Fibroblast of upper back skin (primary cell): ENCODE data around the gene IFT80.
"Not testable (repeated sequence)": the region's sequence is repeated elsewhere in the genome, so short reads cannot be mapped to it uniquely, and the experiment has no call there.

Source experiments
- DNase-seq: peaks from one replicate; pipeline ENCODE4 v3.0.0-alpha.2; 2013

The IFT80 gene

GRCh38 chr3:160400030-160400701 is 1.1 kb upstream of the IFT80 start:
- DNase-seq, result peak; percentile 37

DNA sequence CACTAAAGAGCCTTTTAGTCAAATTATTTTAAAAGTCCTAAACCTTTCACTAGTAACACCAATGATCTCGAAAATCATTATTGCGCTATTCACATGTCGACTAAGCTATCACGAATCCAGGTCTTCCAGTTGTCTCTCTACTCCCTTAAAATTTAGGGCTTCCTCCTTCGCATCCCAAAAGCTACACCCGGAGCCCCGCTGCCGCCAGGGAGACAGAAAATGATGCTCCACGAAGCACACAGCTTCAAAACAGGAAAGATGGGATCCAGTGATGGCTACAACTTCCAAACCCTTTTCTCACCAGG is 253 bp downstream of the IFT80 start:
- DNase-seq, result no peak

DNA sequence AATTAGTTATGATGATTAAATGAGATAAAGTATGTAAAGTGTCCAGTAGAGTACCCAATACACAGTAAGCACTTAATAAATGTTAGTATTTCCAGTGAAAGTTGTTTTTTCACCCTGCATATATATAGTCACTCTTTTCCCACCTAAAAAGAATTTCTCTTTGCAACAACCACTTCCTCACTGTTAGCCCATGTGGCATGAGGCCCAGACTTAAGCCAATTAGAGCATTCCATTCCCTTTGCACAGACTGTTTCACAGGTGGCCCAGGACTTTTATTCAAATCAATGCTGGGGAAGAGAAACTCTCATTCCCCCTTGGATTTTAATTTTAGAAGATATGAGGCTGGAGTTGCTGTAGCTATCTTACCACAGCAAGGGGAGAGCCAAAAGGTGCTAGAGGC is 3.7 kb downstream of the IFT80 start:
- DNase-seq, result peak; percentile 84

- no peak for DNase-seq
Measured at GRCh38 chr3:160394009-160394392, 5.0 kb downstream of the IFT80 start.

GRCh38 chr3:160393346-160394008 is 5.5 kb downstream of the IFT80 start:
- no peak for DNase-seq

- DNase-seq, result no peak
Measured at GRCh38 chr3:160392798-160393197, 6.2 kb downstream of the IFT80 start.

DNA sequence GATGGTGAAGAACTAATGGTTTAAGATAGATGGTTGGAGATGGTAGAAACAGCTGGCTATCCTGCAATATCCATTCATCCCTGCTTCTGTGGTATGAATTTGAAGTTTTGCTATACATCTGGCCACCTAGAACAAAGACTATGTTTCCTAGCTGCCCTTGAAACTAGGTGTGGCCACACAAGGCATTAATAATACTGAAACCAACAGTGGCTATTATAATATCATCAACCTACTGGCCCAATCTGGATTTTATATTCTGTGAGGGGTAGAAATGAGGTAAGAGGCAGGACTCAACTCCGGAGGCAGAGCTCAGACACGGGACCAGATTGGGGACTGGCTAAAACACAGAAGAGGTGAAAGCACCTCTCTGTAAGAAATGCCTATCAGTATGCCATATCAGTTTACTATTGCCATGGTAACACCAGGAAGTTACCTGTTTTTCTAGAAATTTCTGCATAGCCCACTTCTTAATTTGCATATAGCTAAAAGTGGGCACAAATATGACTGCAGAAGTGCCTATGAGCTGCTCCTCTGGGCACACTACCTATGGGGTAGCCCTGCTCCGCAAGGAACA is 8.4 kb downstream of the IFT80 start:
- DNase-seq, result no peak

- no peak for DNase-seq
Measured at GRCh38 chr3:160384639-160385318, 14.2 kb downstream of the IFT80 start.

- DNase-seq, result no peak
Measured at GRCh38 chr3:160381470-160381869, 17.6 kb downstream of the IFT80 start.

GRCh38 chr3:160379628-160380214 is 19.3 kb downstream of the IFT80 start:
- no peak for DNase-seq

- no peak for DNase-seq
Measured at GRCh38 chr3:160378331-160379109, 20.5 kb downstream of the IFT80 start.

GRCh38 chr3:160376681-160377080 is 22.3 kb downstream of the IFT80 start:
- peak; percentile 73 for DNase-seq

DNA sequence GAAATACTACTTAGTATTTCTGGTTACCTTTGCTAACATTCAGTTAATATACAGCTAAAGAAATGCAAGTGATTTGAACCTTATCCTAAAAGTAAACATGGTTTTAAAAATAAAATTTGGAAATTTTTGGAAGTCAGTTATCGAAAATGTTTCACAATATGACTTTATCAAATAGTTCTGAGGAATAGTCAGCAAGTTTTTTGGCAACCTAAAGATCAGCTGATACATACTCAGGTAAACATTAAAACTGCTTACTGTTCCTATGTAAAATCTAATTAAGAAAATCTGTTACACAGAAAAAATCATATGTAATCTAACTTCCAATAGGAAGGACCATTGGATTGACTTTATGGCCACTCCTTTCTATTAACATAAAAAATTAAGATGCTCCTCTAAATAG is 24.1 kb downstream of the IFT80 start:
- DNase-seq, result no peak

DNA sequence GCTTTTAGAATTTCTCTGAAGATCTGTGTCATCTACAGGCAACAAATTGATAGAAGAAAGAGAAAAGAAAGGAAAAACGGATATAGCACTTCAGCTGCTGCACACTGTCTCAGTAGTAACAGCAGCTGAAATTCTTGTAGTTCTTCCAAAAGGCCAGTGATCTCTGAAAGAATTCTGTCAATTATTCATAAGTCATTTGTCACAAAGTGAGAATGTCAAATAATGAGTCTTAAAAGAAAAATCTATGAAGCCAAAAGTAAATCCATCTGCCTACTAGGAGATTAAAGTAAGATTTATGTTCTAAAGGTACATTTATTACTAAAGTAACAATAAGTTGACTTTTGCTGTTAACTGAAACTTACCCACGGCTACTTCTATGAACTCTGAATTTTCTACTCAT is 24.6 kb downstream of the IFT80 start:
- peak; percentile 61 for DNase-seq

- no peak for DNase-seq
Measured at GRCh38 chr3:160373655-160374054, 25.4 kb downstream of the IFT80 start.

GRCh38 chr3:160372780-160373179 is 26.2 kb downstream of the IFT80 start:
- DNase-seq, result peak; percentile 48

GRCh38 chr3:160370987-160371857 is 27.8 kb downstream of the IFT80 start:
- DNase-seq, result no peak

GRCh38 chr3:160369784-160370183 is 29.2 kb downstream of the IFT80 start:
- no peak for DNase-seq

DNA sequence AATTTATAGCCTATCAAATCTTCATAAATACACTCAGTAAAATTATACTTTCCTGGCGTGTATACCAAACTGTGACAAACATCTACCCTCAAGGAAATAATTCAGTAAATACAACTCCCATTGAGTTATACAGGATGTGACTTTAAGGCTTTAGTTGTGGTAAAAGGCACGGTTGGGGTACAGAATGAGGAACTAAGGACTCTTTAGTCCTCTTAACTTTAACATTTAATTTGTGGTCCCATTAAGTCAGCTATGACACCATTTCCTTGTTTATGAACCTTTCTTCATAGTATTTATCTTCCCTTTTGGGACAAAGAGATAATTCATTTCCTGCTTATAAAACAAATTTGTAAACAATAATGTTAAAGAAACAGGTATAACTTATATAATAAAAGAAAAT is 30.2 kb downstream of the IFT80 start:
- DNase-seq, result no peak

GRCh38 chr3:160365869-160366522 is 33.0 kb downstream of the IFT80 start:
- DNase-seq, result no peak

DNA sequence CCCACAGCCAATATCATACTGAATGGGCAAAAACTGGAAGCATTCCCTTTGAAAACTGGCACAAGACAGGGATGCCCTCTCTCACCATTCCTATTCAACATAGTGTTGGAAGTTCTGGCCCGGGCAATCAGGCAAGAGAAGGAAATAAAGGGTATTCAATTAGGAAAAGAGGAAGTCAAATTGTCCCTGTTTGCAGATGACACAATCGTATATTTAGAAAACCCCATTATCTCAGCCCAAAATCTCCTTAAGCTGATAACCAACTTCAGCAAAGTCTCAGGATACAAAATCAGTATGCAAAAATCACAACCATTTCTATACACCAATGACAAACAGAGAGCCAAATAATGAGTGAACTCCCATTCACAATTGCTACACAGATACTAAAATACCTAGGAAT is 36.1 kb downstream of the IFT80 start:
- not testable (repeated sequence) for DNase-seq
